Liver (tissue), 9 donors: ENCODE measurements around the gene CNBP. TPM values are rescaled to one million over a fixed set of nuclear protein-coding genes. Genes with fewer than 3 reads are reported as not detected.
"Not testable (repeated sequence)": the region's sequence is repeated elsewhere in the genome, so short reads cannot be mapped to it uniquely, and the experiment has no call there.

Experiments used
- DNase-seq: peaks from one replicate; pipeline ENCODE4 v3.0.0-alpha.2; 2017; ENCODE audit warnings: low spot score
- H3K27ac ChIP-seq, 2 donors: one replicate each; pipeline ENCODE4 v1.7.0; 2013; ENCODE audit warnings: inconsistent platforms in 2 of 2, low read length in 2 of 2, control low read depth in 1 of 2, low read depth in 1 of 2, mild to moderate bottlenecking in 1 of 2
- H3K27me3 ChIP-seq, 4 donors: one replicate each; pipeline versions ENCODE4 v1.6.1 to v1.7.0; 2013; ENCODE audit warnings: low read length in 3 of 4, inconsistent platforms in 1 of 4, mild to moderate bottlenecking in 1 of 4, moderate library complexity in 1 of 4; ENCODE audit not compliant: control insufficient read depth in 4 of 4, insufficient read depth in 4 of 4
- H3K36me3 ChIP-seq, 4 donors: one replicate each; pipeline versions ENCODE4 v1.6.1 to v1.7.0; 2013; ENCODE audit warnings: low read length in 3 of 4, mild to moderate bottlenecking in 3 of 4, low read depth in 1 of 4, moderate library complexity in 1 of 4; ENCODE audit not compliant: control insufficient read depth in 4 of 4, insufficient read depth in 3 of 4
- H3K4me1 ChIP-seq, 4 donors: one replicate each; pipeline versions ENCODE4 v1.6.1 to v1.7.0; 2013; ENCODE audit warnings: low read length in 3 of 4, mild to moderate bottlenecking in 3 of 4, moderate library complexity in 1 of 4; ENCODE audit not compliant: control insufficient read depth in 4 of 4, insufficient read depth in 4 of 4
- H3K4me3 ChIP-seq, 3 donors: one replicate each; pipeline versions ENCODE4 v1.6.1 to v1.7.0; 2013; ENCODE audit warnings: low read length in 3 of 3, control low read depth in 1 of 3, low read depth in 1 of 3, mild to moderate bottlenecking in 1 of 3
- H3K9ac ChIP-seq, 2 donors: one replicate each; pipeline ENCODE4 v1.7.0; 2013; ENCODE audit warnings: low read length in 2 of 2, mild to moderate bottlenecking in 2 of 2, moderate library complexity in 2 of 2, control low read depth in 1 of 2, low read depth in 1 of 2
- H3K9me3 ChIP-seq, 4 donors: one replicate each; pipeline versions ENCODE4 v1.6.1 to v1.7.0; 2013; ENCODE audit warnings: low read length in 3 of 4; ENCODE audit not compliant: control insufficient read depth in 4 of 4
- EGR1 ChIP-seq, 2 donors: IDR thresholded peaks; 2 replicates each; pipeline ENCODE4 v1.6.1; 2016 to 2018; ENCODE audit warnings: antibody characterized with exemption in 2 of 2, low read depth in 2 of 2
- FOXA1 ChIP-seq: IDR thresholded peaks from 2 replicates; pipeline ENCODE4 v1.6.1; 2016; ENCODE audit warnings: antibody characterized with exemption
- FOXA2 ChIP-seq: IDR thresholded peaks from 2 replicates; pipeline ENCODE4 v1.6.1; 2016; ENCODE audit warnings: antibody characterized with exemption
- GABPA ChIP-seq, 2 donors: IDR thresholded peaks in 1 of 2; conservative IDR thresholded peaks in 1 of 2; 2 replicates each; pipeline ENCODE4 v1.6.1; 2016; ENCODE audit warnings: antibody characterized with exemption in 2 of 2, mild to moderate bottlenecking in 1 of 2, moderate library complexity in 1 of 2
- HNF4A ChIP-seq, 2 donors: conservative IDR thresholded peaks; 2 replicates each; pipeline ENCODE4 v1.6.1; 2016; ENCODE audit warnings: antibody characterized with exemption in 2 of 2, mild to moderate bottlenecking in 2 of 2
- HNF4G ChIP-seq: IDR thresholded peaks from 2 replicates; pipeline ENCODE4 v1.6.1; 2016; ENCODE audit warnings: antibody characterized with exemption
- JUND ChIP-seq, 2 donors: IDR thresholded peaks; 2 replicates each; pipeline ENCODE4 v1.6.1; 2016; ENCODE audit warnings: antibody characterized with exemption in 2 of 2
- NR2F2 ChIP-seq: IDR thresholded peaks from 2 replicates; pipeline ENCODE4 v1.6.1; 2016; ENCODE audit warnings: antibody characterized with exemption
- RAD21 ChIP-seq, 2 donors: IDR thresholded peaks; 2 replicates each; pipeline ENCODE4 v1.6.1; 2016; ENCODE audit warnings: antibody characterized with exemption in 2 of 2, mild to moderate bottlenecking in 2 of 2
- RXRA ChIP-seq, 2 donors: IDR thresholded peaks; 2 replicates each; pipeline ENCODE4 v1.6.1; 2017 to 2018; ENCODE audit warnings: antibody characterized with exemption in 2 of 2, mild to moderate bottlenecking in 1 of 2
- SP1 ChIP-seq: IDR thresholded peaks from 2 replicates; pipeline ENCODE4 v1.6.1; 2018; ENCODE audit warnings: antibody characterized with exemption, mild to moderate bottlenecking
- TAF1 ChIP-seq: conservative IDR thresholded peaks from 2 replicates; pipeline ENCODE4 v1.6.1; 2016; ENCODE audit warnings: antibody characterized with exemption, mild to moderate bottlenecking
- YY1 ChIP-seq: IDR thresholded peaks from 2 replicates; pipeline ENCODE4 v1.6.1; 2016; ENCODE audit warnings: antibody characterized with exemption, mild to moderate bottlenecking
- WGBS: extraction: QIAGEN DNeasy Blood & Tissue Kit; methylation state at CpG from one replicate; pipeline ENCODE4 v1.1.7; 2013; 5-methylcytosine and 5-hydroxymethylcytosine counted together
- polyA plus RNA-seq, 2 donors: library from polyadenylated mRNA; stranded (reverse) in 1 of 2; unstranded in 1 of 2; fragments of 200-250 nt in 1 of 2; fragments of >200 nt in 1 of 2; fragmentation: Nextera tagmentation in 1 of 2; extraction: Ambion mirVana in 1 of 2; gene quantifications; one replicate each; pipeline versions ENCODE4 v1.2.1 to v1.2.3, GENCODE V29; 2013 to 2015
- total RNA-seq, 2 donors: library from RNA; depleted of rRNA; stranded (reverse); fragments of >200 nt; gene quantifications; one replicate each; pipeline ENCODE4 v1.2.3, GENCODE V29; 2014
- TF ChIP-seq, protein P1 (sequence below): fragments of 150-350 bp; IDR thresholded peaks from 2 replicates; pipeline ENCODE4 v1.5.1; 2017; ENCODE audit warnings: improper control_type of control experiment, low read depth, low read length; ENCODE audit not compliant: missing input control
- TF ChIP-seq, protein P2 (sequence below): IDR thresholded peaks from 2 replicates; pipeline ENCODE4 v1.6.1; 2016; ENCODE audit warnings: antibody characterized with exemption
- TF ChIP-seq, protein P3 (sequence below): IDR thresholded peaks from 2 replicates; pipeline ENCODE4 v1.6.1; 2016; ENCODE audit warnings: antibody characterized with exemption
- TF ChIP-seq, protein P4 (sequence below): IDR thresholded peaks from 2 replicates; pipeline ENCODE4 v1.6.1; 2016; ENCODE audit warnings: antibody characterized with exemption
- TF ChIP-seq, protein P5 (sequence below): IDR thresholded peaks from 2 replicates; pipeline ENCODE4 v1.6.1; 2016; ENCODE audit warnings: antibody characterized with exemption, mild to moderate bottlenecking
- donor health status: healthy.
- donor health status: healthy.
- donor health status: healthy.
- donor health status: healthy.
- donor health status: healthy.

CNBP gene
- total and polyA plus RNA-seq, 4 donors, result 162 to 291 (median 214) TPM

DNA sequence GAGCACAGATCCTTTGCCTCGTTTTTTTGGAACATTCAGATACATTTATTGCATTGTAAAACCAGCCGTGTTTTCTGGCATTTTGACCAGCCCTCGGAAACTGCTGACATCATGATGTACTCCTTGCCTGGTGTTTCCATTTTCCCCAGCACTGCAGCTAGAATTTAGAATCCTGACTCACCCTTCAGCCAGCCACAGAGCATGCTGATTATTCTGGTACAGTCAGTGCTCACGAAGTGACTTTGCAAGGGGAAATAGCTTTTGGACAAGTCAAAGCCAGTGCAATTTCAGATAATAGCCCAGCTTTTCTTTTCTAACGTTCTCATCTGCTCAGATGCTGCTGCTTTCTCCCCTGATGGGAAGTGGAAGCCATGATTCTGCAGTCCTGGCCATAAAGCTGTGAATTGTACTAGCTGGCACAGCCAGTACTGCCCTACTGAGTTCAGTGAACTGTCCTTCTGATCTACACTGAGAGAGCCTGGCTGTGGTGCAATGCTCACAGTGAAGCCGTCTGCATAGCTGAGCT, 12.1 kb upstream of the CNBP start:
- H3K9ac ChIP-seq, result no peak overlapping the region
- H3K27ac ChIP-seq, result peak overlapping the region; percentile 75 to 84
- no peaks in the 10 kb centered on the region for H3K9me3 ChIP-seq
- no peaks in the 10 kb centered on the region for H3K36me3 ChIP-seq
- no peak overlapping the region for H3K4me3 ChIP-seq
- peaks cover 7 to 35% (median 16%) of the 10 kb centered on the region in 4 donors for H3K4me1 ChIP-seq
- 16% methylated on average over 6 of the region's 6 CpGs for WGBS
- H3K27me3 ChIP-seq, result no peaks in the 10 kb centered on the region
- TF ChIP-seq NR2F2 (peak; percentile 37), FOXA2 (no peak), HNF4G (no peak), SP1 (peak; percentile 83), FOXA1 (no peak), TAF1 (peak; percentile 41), JUND (IDR thresholded peaks at IDR 0.05) (peak; percentile 27 to 64), RXRA (IDR thresholded peaks at IDR 0.05) (peak; percentile 93), HNF4A (conservative IDR thresholded peaks at IDR 0.05) (peak; percentile 67 to 70), YY1 (peak; percentile 93), EGR1 (IDR thresholded peaks at IDR 0.05; ENCODE audit: low read depth in 2 of 2) (peak in 1 of 2 donors; percentile 48), GABPA (IDR thresholded peaks at IDR 0.05 in 1 of 2, conservative IDR thresholded peaks at IDR 0.05 in 1 of 2) (no peak), RAD21 (IDR thresholded peaks at IDR 0.05) (peak; percentile 42 to 43)
- TF ChIP-seq, protein P1, sequence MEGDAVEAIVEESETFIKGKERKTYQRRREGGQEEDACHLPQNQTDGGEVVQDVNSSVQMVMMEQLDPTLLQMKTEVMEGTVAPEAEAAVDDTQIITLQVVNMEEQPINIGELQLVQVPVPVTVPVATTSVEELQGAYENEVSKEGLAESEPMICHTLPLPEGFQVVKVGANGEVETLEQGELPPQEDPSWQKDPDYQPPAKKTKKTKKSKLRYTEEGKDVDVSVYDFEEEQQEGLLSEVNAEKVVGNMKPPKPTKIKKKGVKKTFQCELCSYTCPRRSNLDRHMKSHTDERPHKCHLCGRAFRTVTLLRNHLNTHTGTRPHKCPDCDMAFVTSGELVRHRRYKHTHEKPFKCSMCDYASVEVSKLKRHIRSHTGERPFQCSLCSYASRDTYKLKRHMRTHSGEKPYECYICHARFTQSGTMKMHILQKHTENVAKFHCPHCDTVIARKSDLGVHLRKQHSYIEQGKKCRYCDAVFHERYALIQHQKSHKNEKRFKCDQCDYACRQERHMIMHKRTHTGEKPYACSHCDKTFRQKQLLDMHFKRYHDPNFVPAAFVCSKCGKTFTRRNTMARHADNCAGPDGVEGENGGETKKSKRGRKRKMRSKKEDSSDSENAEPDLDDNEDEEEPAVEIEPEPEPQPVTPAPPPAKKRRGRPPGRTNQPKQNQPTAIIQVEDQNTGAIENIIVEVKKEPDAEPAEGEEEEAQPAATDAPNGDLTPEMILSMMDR, result peak; percentile 7
- TF ChIP-seq, protein P2, sequence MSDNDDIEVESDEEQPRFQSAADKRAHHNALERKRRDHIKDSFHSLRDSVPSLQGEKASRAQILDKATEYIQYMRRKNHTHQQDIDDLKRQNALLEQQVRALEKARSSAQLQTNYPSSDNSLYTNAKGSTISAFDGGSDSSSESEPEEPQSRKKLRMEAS, result peak; percentile 80
- TF ChIP-seq, protein P3, sequence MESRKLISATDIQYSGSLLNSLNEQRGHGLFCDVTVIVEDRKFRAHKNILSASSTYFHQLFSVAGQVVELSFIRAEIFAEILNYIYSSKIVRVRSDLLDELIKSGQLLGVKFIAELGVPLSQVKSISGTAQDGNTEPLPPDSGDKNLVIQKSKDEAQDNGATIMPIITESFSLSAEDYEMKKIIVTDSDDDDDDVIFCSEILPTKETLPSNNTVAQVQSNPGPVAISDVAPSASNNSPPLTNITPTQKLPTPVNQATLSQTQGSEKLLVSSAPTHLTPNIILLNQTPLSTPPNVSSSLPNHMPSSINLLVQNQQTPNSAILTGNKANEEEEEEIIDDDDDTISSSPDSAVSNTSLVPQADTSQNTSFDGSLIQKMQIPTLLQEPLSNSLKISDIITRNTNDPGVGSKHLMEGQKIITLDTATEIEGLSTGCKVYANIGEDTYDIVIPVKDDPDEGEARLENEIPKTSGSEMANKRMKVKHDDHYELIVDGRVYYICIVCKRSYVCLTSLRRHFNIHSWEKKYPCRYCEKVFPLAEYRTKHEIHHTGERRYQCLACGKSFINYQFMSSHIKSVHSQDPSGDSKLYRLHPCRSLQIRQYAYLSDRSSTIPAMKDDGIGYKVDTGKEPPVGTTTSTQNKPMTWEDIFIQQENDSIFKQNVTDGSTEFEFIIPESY, result no peak
- TF ChIP-seq, protein P4, sequence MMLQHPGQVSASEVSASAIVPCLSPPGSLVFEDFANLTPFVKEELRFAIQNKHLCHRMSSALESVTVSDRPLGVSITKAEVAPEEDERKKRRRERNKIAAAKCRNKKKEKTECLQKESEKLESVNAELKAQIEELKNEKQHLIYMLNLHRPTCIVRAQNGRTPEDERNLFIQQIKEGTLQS, result no peak
- TF ChIP-seq, protein P5, sequence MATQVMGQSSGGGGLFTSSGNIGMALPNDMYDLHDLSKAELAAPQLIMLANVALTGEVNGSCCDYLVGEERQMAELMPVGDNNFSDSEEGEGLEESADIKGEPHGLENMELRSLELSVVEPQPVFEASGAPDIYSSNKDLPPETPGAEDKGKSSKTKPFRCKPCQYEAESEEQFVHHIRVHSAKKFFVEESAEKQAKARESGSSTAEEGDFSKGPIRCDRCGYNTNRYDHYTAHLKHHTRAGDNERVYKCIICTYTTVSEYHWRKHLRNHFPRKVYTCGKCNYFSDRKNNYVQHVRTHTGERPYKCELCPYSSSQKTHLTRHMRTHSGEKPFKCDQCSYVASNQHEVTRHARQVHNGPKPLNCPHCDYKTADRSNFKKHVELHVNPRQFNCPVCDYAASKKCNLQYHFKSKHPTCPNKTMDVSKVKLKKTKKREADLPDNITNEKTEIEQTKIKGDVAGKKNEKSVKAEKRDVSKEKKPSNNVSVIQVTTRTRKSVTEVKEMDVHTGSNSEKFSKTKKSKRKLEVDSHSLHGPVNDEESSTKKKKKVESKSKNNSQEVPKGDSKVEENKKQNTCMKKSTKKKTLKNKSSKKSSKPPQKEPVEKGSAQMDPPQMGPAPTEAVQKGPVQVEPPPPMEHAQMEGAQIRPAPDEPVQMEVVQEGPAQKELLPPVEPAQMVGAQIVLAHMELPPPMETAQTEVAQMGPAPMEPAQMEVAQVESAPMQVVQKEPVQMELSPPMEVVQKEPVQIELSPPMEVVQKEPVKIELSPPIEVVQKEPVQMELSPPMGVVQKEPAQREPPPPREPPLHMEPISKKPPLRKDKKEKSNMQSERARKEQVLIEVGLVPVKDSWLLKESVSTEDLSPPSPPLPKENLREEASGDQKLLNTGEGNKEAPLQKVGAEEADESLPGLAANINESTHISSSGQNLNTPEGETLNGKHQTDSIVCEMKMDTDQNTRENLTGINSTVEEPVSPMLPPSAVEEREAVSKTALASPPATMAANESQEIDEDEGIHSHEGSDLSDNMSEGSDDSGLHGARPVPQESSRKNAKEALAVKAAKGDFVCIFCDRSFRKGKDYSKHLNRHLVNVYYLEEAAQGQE, result peak; percentile 46
- no peak for DNase-seq

DNA sequence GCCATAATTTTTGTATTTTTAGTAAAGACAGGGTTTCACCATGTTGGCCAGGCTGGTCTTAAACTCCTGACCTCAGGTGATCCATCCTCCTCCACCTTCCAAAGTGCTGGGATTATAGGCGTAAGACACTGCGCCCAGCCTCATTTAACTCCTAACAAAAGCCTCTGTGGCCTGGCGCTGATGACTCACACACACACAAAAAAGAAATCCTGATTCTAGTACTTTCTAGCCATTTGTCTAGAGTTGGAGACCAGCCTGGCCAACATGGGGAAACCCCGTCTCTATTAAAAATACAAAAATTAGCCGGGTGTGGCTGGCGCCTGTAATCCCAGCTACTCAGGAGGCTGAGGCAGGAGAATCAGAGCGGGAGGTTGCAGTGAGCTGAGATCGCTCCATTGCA, 6.1 kb upstream of the CNBP start:
- not testable (repeated sequence) for DNase-seq, H3K4me3 ChIP-seq, H3K9me3 ChIP-seq, H3K9ac ChIP-seq, H3K27ac ChIP-seq, H3K27me3 ChIP-seq, H3K4me1 ChIP-seq, H3K36me3 ChIP-seq
- WGBS, result 96% methylated on average over 8 of the region's 8 CpGs
